Head of caudate nucleus (tissue), 42 donors: ENCODE measurements around the gene OR2T2.
"Not testable (repeated sequence)": the region's sequence is repeated elsewhere in the genome, so short reads cannot be mapped to it uniquely, and the experiment has no call there.

Experiments
- DNase-seq, 42 donors: peaks; one replicate each; pipeline versions ENCODE4 v3.0.0 to v3.0.0-alpha.2; 2020 to 2021; ENCODE audit warnings: mixed read lengths in 7 of 42
- intact Hi-C: fragments of 100-400 bp; cut with DNase I; formaldehyde crosslinking; loops from one replicate; pipeline ENCODE4 v1.15.0; 2022

OR2T2 gene

DNA sequence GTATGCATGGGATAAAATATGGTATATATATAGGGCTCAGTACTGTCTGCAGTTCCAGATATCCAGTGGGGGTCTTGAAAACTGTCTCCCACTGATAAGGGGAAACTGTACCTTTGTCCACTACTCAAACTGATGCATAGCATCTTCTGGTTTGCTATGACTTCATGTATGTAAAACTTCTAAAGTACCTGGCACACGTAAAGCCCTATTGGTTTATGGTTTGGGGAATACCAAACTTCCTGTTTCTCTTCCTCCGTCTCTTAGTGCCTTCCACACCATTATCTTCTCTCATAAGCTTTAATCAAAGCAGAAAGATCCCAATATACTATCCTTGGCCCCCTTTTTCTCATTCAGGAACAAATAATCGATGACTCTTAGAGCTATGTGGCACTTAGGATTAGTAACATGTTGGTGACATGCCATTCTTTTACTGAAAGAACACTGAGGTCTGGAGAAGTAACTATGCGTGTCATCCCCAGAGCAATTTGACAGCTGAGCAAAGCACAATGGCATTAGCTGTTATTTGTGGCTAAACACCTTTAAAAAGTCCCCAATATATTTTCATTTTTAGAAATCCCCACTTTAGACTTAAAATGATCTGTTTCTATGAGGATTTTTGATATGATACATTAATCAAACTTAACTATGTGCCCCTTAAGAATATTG lies 3.1 kb downstream of the OR2T2 start:
- intact Hi-C loops, DNase-seq: not testable (repeated sequence)

DNA sequence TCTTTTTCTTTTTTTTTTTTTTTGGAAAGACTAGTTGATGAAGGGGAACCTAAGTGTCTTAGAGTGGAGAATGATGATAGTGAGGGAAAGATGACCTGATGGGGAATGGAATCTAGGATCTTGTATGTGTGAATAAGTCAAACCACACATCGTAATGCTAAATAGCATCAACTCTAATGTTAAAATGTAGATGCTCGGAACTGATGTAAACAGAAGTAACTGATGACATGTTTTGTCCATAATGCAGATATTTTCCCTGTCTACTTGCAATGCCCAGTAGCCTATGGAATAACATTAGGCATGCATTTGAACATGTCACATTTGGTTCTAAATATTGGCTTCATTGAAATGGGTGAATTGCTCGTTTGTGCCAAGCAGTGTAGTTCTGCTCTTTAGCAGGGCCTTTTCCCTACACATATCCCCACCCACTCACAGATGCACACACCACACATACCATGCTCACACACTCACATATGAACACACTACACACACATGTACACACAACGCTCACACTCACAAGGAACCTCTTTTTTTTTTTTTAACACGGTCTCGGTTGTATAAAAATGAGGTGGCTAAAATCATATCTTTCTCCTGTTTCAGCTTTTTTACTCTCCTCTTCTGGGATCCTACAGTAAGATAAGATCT lies 4.5 kb downstream of the OR2T2 start:
- DNase-seq, intact Hi-C loops: not testable (repeated sequence)

DNA sequence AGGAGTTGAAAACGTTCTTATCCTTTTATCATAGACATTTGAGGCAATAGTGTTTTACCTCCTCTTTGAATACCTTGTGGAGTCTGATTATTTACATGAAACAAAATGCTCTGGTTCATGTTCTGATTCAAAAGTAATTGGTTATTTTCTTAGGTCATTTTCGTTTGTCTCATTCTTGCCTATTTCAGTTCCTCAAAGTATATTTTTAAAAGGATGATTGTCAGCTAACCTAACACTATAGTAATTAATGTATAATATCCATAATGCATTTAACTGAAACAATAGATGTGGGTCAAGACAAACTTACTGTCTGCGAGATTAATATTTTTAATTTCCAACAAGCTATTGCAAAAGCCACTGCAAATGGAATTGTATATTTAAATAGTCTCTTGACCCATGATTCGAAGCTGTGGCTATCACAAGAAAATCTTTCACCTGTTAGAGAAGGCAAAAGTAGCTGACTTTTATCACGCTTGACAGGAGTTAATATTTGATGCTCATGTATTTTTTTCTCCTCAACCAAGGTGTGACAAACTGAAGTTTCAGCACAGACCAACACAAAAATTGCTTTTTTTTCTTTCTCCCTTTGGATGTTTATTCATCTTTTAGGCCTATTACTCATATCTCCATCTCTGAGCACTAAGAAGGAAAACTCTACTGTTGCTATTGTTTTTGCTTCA lies 5.2 kb downstream of the OR2T2 start:
- intact Hi-C loops, DNase-seq: not testable (repeated sequence)

- intact Hi-C loops, DNase-seq: not testable (repeated sequence)
Measured at GRCh38 chr1:248453619-248454018, 8.2 kb downstream of the OR2T2 start.

GRCh38 chr1:248455045-248455444 lies 9.6 kb downstream of the OR2T2 start:
- intact Hi-C loops, DNase-seq: not testable (repeated sequence)

- DNase-seq, intact Hi-C loops: not testable (repeated sequence)
Measured at GRCh38 chr1:248456635-248457034, 11.2 kb downstream of the OR2T2 start.

- intact Hi-C loops, DNase-seq: not testable (repeated sequence)
Measured at GRCh38 chr1:248459117-248459516, 13.7 kb downstream of the OR2T2 start.

DNA sequence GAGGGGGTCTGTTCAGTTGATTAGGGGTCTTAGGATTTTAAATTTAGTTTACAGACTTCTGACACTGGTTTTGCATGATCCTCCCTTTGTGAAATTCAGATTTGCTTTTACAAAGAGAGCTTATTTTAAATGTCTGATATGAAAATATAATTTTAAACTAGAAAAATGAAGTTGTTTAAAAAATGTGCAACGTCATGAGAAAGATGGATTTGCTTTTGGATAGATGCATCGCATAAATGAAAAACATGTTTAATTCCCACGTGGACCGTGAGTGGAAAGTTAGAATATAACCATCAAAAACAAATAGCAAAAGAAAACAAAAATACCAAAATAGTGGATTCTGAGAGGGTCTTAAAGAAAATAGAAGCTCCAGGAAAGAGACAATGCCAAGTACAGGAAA lies 25.7 kb downstream of the OR2T2 start:
- no peak for DNase-seq
- intact Hi-C loops, result no loop called here

GRCh38 chr1:248472111-248472510 lies 26.7 kb downstream of the OR2T2 start:
- DNase-seq, intact Hi-C loops: not testable (repeated sequence)

DNA sequence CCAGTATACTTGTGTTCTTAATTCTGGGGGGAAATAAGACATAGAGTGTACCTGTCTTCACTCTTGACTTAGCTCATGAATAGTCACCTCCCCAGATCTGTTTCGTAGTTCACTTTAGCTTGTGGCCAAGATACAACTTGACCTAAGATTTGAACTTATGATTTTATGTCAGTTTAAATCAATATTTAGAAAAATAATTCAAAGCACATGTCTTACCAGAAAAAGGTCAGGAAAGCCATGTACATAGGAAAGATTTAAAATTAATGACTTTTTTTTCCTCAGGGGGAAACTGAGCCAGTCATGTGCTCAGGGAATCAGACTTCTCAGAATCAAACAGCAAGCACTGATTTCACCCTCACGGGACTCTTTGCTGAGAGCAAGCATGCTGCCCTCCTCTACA lies 27.6 kb downstream of the OR2T2 start, which contains the start of gene OR2T3:
Gene OR2T3, plus strand, starts transcription at position 301 of the 400 bp plus-strand sequence. Its CDS starts 0 bp downstream, at position 301.
- DNase-seq, intact Hi-C loops: not testable (repeated sequence)

GRCh38 chr1:248475660-248476059 lies 30.2 kb downstream of the OR2T2 start:
- DNase-seq, intact Hi-C loops: not testable (repeated sequence)

DNA sequence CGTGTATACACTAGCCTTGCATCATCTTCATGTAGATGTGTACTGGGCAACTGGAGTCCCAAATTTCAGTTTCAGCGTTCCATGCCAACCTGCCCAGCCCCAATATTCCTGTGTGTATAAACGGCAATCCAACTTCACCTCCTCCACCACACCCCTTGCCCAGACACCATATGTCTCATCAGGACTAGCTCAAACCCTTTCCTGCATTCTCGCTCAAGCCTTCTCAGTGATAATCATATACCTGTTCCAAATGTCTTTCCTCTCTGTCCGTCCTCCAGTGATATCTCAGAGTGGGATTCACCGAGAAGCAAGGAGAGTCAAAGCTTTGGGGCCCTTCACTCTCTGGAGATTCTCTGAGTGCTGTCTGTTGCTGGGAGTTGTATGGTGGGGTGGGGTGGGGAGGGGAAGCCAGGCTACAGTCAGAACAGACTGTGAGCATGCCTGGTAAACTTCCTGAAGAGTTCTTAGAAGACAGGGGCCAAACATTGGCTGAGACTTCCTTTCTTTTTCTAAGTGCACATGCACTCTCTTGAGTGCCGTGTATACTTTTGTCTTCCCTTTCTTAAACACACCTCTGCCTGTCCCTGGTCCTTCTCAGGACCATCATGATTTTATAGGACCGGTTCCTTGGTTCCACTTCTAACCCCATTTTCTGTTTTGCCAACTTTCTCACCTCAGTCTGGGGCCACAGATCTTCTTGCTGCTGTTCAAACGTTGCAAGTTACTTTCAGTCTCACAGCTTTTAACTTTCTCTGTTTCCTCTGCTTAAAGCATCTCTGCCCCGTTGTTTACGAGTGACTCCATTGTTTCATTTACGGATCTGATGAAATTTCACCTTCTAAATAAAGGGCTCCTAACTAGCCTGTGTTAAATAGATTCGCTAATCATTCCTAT lies 36.5 kb downstream of the OR2T2 start:
- DNase-seq, intact Hi-C loops: not testable (repeated sequence)

DNA sequence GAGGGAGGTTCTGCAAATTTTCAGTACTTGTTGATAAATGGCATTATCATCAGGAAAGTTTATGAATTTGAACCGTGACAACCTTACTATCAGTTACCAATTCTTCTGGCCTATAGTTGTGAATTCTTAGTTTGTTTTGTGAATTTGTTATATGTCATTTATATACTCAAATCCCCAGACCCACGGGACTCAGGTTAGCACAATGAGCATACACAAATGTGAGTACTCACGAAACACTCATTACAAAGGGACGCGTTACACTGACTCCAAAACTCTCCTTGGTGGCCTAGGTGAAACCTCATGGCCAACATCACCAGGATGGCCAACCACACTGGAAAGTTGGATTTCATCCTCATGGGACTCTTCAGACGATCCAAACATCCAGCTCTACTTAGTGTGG lies 42.9 kb downstream of the OR2T2 start, which contains the start of gene OR2T5:
Gene OR2T5, plus strand, starts transcription at position 301 of the 400 bp plus-strand sequence. Its CDS starts 0 bp downstream, at position 301.
- DNase-seq, intact Hi-C loops: not testable (repeated sequence)

- DNase-seq, intact Hi-C loops: not testable (repeated sequence)
Measured at GRCh38 chr1:248496661-248497060, 51.2 kb downstream of the OR2T2 start.

DNA sequence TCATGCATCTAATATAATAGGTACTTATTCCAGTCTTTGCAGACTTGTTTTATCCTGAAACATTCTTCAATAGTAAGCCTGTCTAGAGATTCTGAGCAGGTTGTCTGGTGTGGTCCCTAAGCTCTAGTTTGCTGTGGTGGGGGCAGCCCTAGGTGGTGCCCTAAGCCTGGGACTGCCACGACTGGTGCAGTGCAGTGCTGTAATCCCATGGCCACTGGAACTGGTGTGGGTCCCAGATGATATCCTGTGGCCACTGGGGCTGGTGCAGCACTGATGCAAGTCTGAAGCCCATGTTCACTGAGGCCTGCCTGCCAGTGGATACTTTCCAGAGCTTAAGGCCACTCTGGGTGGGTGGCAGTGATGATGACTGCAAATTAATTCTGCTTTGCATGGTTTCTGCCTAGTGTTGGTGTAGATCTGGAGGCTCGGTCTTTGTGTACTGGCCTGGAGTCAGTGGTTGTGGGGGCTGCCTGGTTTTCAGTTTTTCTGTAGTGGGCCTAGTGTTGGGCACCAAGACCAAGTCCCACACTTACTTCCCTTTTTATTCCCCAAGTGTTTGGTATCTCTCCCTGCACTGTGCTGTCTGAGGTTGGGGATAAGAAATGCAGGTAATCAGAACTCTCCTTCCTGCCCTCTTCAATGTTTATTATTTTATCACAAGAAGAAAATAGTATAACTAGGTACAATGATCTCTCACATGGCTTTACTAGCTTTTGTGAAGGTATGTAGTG lies 55.0 kb downstream of the OR2T2 start:
- intact Hi-C loops, DNase-seq: not testable (repeated sequence)
